HG03378 (cell line): ENCODE measurements around the gene HAGH.

Source experiments
- ATAC-seq: cut with Tn5 transposase; IDR thresholded peaks from one replicate; pipeline ENCODE4 v1.9.1; 2021; ENCODE audit warnings: mild to moderate bottlenecking, moderate library complexity; ENCODE audit not compliant: unreplicated experiment

Gene HAGH

DNA sequence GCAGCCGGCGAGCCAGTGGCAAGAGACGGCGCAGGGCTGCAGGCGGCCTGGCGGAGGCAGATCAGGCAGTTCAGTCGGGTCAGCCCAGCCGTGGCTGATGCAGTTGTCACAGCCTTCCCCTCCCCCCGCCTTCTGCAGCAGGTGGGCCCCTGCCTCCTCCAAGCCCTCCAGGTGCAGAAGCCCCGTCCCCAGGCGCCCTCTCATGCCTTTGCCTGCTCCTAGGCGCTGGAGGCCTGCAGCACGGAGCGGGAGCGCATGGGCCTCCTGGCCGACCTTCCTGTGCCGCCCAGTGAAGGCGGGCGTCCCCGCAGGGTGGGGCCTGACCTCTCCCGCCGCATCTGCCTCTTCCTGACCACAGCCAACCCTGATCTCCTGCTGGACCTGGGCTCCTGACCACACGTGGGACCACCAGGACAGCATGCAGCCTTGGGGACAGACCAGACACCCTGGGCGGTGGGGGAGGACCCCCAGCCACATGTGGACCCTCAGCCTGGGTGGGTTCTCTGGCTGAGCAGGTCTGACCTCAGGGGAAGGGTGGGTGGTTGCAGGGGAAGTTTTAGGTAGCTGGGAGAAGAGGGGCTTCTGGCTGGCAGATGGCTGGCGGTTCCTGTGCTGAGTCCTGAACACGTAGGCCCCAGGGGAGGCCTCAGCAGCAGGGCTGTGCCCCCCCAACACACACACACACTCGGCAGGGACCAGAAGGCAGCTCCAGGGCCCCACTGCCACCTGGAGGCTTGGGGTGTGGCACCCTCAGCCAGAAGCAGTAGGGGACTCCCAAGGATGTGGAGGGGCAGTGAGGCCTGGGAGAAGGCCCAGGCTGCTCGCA lies 50.6 kb downstream of the HAGH start:
- no peak for ATAC-seq

DNA sequence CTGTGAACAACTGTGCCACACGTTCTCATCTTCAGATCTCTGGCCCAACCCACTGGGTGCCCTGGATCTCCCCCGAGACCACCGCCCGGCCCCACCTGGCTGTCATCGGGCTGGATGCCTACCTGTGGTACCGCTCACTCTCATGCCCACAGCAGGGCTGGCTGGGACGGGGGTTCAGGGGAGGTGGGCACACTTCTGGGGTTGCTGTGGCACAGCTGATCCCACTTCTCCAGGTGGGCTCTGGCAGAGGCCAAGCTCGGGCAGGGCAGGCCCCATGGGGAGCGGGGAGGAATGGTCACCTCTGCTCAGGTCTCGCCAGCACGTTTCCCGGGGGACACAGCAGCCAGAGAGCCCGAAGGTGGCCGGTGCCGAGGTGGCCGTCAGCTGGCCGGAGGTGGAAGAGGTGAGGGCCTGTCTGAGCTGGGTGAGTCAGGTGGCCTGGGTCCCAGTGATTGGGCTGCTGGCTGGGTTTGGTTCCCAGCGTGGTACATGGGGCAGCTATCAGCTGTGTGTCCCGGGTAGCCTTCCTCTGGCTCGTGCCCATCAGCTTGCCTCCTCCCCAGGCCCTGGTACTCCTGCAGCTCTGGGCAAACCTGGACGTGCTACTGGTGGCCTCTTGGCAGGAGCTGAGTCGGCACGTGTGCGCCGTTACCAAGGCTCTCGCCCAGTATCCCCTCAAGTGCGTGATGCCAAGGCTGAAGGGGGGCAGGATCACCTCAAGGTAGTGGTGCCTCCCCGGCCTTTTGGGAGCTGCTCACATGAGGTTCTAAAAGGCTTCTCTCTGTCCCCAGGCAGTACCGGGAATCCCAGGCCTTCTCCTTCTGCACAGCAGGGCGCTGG lies 51.4 kb downstream of the HAGH start:
- no peak for ATAC-seq

DNA sequence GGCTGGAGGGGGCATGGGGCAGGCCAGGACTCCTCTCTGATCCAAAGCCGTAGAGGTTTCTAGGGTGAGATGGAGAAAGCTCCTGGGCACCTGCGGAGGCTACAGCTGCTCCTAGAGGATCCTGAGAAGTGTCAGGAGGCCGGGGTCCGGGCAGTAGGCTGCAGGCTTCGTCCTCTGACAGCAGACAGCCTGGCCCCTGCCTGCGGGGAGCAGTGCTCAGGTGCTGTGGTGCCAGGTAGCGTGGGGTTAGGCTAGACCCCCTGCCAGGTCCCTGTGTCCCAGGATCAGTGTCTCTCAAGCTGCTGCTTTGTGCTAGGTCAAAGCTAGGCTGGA lies 52.2 kb downstream of the HAGH start:
- ATAC-seq, result no peak

DNA sequence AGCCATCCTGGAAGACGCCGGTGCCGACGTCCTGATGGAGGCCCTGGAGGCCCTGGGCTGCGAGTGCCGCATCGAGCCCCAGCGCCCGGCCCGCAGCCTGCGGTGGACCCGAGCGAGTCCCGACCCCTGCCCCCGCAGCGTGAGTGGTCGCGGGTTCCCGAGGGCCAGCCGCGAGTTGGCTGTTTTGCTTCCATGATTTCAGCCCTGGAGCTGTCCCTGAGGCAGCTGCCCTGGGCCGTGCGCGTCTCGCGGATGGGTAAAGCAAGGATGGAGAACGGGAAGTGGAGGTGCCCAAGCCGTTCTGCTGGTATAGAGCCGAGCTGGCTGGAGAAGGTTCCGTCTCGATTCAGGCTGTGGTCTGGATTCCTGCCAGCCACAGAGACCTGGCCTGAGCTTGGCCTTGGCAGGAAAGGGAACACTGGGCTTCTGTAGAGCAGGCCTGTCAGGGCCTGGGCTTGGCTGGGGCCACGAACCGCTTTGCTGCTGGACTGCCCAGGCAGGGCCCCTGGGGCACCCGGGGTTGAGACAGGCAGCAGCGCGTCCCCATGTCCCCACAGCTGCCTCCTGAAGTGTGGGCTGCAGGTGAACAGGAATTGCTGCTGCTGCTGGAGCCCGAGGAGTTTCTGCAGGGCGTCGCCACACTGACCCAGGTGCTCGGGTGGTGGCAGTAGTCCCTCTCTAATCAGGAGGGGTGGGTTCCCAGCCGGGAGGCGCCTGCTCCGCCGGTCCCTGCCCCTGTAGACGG lies 52.8 kb downstream of the HAGH start:
- no peak for ATAC-seq

DNA sequence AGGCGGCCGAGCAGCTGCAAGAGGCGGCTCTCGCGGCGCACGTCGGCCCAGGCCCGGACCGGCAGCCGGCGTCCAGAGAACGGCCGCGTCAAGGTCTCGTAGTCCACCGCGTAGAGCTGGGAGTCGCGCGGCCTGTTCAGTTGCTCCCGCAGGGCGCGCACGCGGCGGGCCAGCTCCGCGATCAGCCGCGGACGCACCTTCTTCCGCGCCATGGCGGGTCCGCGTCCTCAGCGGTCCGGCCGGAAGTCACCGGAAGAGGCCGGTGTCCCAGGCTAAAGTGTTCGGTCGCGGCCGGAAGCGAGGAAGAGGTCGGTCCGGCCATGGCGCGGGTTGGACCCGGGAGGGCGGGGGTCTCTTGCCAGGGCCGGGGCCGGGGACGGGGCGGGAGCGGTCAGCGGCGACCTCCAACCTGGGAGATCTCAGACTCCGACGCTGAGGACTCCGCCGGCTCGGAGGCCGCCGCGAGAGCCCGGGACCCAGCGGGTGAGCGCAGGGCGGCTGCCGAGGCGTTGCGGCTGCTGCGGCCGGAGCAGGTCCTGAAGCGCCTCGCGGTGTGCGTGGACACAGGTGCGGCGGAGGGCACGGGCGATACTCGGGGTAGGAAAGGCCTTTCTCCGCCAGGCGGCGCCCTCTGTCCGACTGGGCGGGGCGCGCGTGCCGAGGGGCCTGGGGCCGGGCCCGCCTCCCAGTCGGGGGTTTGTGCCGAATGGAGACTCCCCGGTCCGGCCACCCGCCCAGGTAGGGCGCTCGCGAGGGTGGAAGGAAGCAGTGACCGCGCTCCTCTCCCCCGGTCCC lies 53.5 kb downstream of the HAGH start, which contains the start of gene MRPS34:
MRPS34 (minus strand) TSS at position 227 of the 795 bp plus-strand sequence; CDS start at position 212, 15 bp downstream.
- no peak for ATAC-seq

DNA sequence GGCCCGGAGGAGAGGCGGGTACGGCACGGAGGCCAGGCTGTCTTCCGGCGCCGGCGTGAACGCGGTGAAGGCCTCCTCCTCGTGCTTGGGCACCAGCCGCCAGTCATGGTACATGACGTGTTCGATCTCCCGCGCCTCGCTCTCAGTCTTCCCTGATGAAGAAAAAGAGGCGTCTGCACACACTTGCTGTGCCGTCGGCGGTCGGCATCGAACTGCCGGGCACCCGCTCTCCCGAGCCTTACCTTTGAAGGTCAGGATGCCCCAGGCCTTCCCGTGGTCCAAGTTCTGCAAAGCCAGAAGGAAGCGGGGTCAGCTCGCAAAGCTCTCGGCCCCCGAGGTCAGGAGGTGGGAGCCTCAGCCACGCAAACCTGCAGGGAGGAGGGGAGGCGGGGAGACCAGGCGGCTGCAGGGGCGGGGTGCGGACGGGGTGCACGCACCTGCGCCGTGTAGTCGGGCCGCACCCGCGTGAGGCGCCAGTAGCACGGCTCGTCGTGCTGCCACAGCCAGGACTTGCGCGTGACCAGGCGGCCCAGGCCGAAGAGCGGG lies 54.2 kb downstream of the HAGH start, which contains the start of gene EME2:
EME2 (plus strand) TSS at position 449 of the 546 bp plus-strand sequence. CDS start 418 bp downstream, outside the sequence.
- no peak for ATAC-seq

DNA sequence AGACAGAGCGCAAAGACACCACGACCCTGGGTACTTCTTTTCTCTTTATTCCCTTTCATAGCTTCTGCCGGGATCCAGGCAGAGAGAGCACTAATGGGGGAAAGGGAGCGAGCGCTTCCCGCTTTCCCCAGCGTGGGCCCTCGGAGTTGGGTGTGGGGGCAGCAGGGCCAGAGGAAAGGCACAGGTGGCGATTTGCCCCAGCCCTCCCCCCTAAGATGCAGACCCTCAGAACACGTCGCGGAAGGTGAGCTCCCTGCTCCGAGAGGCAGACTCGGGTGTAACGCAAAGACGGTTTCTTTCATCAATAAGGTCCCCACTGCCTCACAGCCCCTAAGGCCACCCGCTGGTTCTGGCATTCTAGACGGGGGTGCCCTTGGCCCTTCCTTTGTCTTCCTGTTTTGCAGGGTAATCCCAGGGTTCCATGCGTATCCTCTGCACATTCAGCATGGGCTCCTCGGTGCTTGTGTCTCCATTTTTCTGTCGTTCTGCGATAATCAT lies 54.7 kb downstream of the HAGH start:
- ATAC-seq, result no peak

DNA sequence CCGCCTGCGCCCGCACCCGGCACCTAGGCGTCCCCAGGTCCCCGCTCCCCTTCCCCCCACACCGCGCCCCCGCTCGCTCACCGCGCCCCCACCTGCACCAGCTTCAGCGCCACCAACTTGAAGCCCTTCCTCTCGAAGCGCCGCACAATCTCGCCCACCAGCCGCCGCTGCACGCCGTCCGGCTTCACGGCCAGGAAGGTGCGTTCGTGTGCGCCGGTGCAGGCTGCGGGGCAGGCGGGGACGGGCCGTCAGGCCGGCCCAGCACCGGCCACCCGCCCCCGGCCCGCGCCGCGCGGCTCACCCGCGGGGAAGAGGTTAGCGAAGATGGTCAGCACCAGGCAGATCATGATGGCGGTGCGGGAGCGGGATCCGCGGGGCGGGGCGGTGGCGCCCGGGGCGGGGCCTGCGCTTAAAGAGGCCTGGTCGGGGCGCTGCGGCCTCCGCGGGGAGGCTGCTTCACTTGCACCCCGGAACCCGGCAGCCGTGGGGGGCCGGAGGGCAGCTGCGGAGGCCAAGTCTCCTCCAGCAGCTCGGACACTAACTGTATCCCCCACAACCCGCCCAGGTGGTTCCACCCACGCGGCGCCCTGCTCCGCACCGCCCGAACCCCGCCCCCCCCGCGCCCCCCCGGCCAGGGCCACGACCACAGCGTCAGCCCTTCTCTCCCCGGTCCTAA lies 55.3 kb downstream of the HAGH start, which contains the start of gene NME3:
NME3 (minus strand) TSS at position 356 of the 676 bp plus-strand sequence; CDS start at position 347, 9 bp downstream.
- no peak for ATAC-seq

DNA sequence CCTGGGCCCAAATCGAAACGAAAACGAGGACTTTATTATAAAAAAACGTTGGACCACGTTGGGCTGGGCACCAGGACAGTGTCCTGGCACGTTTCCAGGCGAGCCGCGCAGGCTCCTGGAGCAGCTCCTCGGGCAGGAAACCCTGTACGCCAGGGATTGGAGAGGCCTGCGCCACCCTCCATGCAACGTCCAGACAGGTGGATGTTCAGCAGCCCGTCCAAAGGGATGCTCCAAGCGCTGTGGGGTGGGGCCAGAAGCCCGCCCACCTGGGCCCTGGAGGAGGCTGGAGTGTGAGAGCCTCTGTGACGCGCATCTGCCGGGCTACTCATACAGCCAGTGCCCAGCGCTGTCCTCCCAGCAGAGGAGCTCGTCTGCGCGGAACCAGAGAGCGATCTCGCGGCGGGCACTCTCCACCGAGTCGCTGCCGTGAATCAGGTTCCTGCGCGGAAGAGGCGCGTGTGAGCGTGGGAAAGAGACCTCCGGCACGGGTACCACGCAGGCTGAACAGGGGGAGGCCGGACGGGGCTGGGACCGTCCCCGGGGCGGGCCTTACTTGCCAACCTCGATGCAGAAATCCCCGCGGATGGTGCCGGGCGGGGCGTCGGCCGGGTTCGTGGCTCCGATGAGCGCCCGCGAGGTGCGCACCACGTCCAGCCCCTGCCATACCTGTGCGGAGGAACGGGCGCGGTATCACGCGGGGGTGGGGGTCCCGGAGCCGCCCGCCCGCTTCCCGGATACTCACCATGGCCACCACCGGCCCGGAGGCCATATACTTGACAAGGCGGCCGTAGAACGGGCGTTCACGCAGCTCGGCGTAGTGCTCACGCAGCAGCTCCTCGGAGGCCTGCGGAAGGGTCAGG lies 56.1 kb downstream of the HAGH start:
- ATAC-seq, result no peak

DNA sequence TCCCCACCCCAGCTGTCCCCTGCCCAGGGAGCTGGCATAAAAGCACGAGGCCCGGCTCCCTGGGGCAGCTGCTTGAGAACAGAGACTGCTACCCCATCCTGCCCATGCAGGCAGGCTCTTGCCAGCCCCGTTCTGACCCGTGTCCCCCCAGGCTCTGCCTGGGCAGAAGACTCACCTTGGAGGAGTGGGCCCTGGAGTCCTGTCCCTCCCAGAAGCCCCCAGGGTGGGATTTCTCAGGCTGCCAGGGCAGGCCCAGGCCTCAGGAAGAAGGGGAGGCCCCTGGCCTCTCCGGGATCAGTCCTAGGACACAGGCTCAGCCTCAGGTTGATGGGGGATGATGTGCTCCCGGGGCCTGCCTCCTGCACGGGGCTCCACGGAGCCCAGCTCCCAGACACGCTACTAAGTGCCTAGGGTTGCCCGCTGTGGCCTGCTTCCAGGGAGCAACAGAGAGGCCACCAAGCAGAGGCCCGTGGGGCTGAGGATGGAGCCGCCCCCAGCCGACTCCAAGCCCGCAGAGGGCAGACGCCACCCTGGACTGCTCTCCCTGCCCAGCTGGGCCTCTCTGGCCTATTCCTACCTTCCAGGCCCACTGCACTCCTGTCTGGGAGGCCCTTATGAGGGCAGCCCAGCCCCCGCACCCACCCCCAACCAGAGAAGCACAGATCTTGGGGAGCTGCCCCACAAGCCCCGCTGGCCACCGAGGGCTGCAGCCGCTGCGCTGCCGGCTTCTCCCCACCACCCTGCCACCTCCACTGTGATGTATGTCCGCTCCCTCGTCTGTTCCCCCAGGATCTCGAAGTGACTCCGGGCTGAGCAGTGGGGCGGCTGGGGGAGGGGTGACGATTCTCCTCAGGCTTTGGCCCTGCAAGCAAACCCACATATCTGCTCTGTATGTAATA lies 57.0 kb downstream of the HAGH start:
- ATAC-seq, result no peak

DNA sequence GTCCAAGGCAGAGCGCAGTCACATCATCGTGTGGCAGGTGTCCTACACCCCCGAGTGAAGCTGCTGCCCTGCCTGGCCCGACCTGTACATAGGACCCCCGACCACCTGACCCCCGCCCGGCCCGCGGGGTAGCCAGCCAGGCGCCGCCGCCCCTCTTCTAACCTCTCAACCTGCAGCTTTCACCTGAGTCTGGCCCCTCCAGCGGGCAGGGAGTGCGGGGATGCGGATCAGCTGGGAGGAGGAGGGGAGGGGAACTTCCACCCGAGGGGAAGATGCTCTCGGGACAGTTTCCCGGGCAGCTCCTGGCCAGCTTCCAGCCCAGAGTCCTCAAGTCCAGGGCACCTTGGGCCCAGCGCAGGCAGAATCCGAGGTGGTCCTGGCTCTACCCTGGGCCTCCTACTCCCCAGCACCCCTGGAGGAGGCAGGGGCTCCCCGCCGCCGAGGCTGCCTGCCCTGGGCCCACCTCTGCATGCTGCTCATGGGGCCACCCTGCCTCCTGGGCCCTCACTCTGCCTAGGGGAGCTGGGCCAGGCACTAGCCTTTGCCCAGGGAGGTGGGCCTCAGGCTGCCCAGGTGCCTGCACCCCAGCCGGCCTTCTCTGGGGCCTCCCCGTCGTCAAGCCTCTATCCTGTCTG lies 57.7 kb downstream of the HAGH start:
- ATAC-seq, result no peak

DNA sequence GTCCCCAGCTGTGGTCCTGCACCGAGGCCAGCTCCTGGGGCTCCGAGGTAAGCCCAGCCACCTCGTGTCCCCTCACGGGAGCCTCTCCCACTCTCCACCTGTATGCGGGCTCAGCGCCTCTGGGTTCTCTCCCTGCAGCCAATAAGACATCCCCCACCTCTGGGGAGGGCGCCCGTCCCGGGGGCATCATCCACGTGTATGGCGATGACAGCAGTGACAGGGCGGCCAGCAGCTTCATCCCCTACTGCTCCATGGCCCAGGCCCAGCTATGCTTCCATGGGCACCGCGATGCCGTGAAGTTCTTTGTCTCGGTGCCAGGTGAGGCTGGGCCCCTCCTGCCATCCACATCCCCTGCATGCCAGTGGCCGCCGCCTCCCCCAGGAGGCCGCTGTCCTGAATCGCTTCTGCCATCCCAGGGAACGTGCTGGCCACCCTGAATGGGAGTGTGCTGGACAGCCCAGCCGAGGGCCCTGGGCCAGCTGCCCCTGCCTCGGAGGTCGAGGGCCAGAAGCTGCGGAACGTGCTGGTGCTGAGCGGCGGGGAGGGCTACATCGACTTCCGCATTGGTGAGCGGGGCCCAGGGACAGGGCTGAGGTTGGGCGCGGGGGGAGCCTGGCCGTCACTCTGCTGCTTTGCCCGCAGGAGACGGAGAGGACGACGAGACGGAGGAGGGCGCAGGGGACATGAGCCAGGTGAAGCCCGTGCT lies 58.4 kb downstream of the HAGH start:
- no peak for ATAC-seq

DNA sequence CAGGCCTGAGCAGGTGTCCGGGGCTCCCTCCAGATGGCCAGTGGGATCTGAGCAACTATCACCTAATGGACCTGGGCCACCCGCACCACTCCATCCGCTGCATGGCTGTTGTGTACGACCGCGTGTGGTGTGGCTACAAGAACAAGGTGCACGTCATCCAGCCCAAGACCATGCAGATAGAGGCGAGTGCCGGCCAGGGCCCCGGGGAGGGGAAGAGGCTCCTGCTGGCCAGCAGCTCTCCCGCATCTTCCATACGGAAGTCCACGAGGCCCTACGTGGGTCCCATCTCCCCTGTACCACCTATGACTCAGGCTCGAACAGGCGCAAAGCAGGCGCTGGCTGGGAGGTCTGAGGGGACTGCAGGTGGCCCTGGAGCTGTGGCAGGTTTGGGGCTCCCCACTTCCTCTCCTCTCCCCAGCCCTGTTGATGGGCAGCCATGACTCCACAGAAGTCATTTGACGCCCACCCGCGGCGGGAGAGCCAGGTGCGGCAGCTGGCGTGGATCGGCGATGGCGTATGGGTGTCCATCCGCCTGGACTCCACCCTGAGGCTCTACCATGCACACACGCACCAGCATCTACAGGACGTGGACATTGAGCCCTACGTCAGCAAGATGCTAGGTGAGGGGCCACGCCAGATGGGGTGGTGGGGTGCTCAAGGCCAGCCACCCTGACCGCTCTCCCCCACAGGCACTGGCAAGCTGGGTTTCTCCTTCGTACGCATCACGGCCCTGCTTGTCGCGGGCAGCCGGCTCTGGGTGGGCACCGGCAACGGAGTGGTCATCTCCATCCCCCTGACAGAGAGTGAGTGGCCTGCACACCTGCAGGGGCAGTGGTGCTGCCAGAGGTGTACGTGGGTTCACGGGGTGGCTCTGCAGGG lies 59.3 kb downstream of the HAGH start:
- ATAC-seq, result no peak

DNA sequence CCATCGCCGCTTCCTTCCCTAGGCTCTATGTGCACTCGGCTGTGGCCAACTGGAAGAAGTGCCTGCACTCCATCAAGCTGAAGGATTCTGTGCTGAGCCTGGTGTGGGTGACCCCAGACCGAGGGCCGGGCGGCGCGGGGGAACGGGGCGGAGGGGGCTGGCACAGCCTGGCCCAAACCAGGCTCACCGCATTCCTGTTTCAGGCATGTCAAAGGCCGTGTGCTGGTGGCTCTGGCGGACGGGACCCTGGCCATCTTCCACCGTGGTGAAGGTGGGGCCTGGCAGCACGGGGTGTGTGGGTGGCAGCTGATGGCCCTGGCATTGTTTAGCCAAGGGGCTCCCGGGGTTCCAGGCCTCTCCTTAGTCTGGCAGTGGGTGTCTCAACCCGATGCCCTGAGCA lies 59.9 kb downstream of the HAGH start:
- ATAC-seq, result no peak

DNA sequence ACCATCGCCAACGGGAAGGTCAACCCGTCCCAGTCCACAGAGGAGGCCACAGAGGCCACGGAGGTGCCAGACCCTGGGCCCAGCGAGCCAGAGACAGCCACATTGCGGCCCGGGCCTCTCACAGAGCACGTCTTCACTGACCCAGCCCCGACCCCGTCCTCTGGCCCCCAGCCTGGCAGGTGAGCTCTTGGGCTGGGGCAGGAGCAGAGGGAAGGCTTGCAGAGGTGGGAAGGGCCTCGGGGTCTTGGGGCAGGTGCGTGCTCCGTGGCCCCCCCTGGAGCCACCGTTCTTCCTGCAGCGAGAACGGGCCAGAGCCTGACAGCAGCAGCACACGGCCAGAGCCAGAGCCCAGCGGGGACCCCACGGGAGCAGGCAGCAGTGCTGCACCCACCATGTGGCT lies 60.4 kb downstream of the HAGH start:
- ATAC-seq, result no peak
